DMS 273 (cell line): ENCODE data around the gene OR6Q1.
"Not testable (repeated sequence)": the region's sequence is repeated elsewhere in the genome, so short reads cannot be mapped to it uniquely, and the experiment has no call there.

Experiments
- DNase-seq: peaks from one replicate; lab custom pipeline; 2025; ENCODE audit not compliant: unreplicated experiment; lab: John Stamatoyannopoulos, UW

OR6Q1 gene, protein sequence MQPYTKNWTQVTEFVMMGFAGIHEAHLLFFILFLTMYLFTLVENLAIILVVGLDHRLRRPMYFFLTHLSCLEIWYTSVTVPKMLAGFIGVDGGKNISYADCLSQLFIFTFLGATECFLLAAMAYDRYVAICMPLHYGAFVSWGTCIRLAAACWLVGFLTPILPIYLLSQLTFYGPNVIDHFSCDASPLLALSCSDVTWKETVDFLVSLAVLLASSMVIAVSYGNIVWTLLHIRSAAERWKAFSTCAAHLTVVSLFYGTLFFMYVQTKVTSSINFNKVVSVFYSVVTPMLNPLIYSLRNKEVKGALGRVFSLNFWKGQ

DNA sequence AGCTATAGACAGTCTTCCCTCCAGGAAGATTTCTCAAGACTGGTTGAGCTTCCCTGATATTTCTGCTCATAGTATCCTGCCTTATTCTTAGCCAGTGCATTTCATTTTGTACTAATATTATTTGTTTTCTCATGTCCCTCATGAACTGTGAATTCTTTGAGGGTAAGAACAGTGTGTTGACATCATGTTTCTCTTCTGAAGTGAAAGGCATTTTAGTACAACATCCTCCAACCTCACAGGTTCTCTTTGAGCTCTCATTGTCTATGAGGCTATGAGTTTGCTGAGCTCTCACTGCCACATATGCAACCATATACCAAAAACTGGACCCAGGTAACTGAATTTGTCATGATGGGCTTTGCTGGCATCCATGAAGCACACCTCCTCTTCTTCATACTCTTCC lies at the start of gene OR6Q1:
Gene OR6Q1 (plus strand): TSS at position 301 of the 400 bp plus-strand sequence. CDS start 0 bp downstream, at position 301.
- DNase-seq: no peak

DNA sequence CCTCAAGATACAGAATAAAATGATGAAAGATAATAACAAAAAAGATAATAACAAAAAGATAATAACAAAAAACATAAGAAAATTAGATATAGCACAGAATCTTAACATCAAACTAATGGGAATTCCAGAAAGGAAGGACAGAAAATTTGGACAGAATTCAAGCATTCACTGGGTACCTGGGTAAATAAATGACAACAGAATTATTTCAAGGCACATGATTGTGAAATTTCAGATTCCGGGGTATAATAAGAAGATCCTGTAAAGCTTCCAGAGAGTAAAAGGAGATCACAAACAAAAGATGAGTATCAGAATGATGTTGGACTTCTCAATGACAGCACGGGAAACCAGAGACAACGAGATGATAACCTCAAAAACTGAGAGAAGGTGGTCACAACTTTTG lies 49.2 kb upstream of the OR6Q1 start:
- no peak for DNase-seq

DNA sequence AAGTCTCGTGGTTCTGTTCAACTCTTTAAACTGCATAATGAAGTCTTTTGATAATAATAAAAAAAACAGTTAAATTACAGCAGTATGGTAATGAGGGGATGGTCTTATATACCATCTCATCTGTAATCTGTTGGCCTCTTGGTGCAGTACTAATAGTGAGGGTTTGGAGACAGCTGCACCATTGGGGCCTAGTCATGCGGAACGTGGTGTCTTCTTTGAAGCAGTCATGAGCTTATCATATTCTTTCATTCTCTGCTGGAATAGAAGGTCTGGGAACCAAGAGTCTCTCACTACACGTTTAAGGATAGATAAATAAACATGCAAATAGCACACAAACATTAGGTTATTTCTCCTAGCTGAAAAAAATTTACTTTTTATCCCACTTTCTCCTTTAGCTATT lies 48.0 kb upstream of the OR6Q1 start:
- DNase-seq: no peak

DNA sequence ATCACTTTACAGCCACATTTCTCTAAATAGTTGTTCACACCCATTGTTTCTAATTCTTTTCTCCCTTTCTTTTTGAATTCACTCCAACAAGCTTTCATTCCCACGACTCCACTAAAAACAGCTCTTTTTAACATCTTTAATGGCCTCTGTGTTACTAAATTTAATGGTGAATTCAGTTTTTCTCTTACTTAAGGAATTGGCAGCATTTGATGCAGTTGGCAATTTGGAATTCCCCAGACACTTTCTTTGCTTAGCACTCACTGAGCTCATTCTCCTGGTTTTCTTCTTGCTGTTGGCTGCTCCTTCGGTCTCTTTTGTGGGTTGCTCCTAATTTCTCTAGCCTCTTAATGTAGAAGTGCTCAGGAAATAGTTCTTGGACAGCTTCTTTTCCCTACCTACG lies 47.6 kb upstream of the OR6Q1 start:
- DNase-seq: no peak

DNA sequence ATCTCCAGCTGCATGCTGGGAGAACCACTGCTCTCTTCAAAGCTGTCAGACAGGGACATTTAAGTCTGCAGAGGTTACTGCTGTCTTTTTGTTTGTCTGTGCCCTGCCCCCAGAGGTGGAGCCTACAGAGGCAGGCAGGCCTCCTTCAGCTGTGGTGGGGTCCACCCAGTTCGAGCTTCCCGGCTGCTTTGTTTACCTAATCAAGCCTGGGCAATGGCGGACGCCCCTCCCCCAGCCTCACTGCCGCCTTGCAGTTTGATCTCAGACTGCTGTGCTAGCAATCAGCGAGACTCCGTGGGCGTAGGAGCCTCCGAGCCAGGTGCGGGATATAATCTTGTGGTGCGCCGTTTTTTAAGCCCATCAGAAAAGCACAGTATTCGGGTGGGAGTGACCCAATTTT lies 31.2 kb upstream of the OR6Q1 start:
- not testable (repeated sequence) for DNase-seq

DNA sequence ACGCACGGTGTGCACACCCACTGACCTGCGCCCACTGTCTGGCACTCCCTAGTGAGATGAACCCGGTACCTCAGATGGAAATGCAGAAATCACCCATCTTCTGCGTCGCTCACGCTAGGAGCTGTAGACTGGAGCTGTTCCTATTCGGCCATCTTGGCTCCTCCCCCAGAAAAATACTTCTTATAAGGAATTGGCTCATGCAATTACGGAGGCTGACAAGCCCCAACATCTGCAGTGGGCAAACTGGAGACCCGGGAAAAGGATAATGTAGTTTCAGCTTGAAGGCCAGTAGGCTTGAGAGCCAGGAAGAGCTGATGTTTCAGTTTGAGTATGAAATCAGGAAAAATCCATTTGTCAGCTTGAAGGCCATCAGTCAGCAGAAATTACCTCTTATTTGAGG lies 30.7 kb upstream of the OR6Q1 start:
- not testable (repeated sequence) for DNase-seq

DNA sequence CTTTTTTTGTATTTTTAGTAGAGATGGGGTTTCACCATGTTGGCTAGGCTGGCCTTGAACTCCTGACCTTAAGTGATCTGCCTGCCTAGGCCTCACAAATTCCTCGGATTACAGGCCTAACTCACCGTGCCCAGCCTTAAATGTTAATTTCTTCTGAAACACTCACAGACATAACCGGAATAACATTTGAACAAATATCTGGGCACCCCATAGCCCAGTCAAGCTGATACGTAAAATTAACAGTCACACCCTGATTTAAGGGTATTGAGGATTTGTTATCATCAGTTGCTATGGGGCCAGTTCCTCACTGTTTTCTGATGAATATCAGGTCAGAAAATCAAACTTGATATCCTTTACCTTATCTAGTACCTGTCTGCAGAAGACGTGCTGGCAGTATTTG lies 30.1 kb upstream of the OR6Q1 start:
- no peak for DNase-seq

DNA sequence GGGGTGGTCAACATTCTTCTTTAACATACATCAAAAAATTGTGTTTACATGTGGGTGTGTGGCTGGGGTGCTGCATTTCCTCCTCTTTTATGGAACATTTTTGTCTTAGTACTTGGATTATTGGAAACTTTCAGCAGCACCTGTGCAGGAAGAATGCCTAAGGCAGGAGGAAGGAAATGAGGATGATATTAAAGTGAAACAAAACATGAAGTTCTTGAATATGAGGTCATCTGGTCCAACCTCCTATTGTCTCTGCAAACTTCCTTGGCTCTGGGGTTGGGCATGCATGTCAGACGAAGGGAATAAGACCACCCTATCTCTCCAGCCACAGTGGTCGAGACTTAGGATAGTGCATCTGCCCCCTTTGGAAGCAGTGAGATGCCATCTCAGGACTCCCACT lies 27.7 kb upstream of the OR6Q1 start:
- DNase-seq: no peak

DNA sequence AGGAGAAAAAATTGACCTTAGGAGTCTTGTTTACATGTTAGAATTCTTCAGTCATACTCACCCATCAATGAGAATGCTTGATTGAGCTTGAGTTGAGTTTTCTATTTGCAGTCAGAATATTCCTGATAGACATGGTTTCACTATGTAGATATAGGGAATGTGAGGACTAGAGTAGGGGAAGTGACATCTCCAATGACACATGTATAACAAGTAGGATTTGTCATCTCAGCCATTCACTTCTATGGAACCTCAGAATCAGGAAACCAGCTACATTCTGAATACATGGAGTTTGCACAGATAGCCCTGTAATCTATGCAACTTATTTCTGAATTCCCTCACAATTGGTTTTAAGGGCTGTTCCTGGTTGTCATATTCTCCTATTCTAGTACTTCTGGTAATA lies 27.2 kb upstream of the OR6Q1 start:
- DNase-seq: no peak

DNA sequence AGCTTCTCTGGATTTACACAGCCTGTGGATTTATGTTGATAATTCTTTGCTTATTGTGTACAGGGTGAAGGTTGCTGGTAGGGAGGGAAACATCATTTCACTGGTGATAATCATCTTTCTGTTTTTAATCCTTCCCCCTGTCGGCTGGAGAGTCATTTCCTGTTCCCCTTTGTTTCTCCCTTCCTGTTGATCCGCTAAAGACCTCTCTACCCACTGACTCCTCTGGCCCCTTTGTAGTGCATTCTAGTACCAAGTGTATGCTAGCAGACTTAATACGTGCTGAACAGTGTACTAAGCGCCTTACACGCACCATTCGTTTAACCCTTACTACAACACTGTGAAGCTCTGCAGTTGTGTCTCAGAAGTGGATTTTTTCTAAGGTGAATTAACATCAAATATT lies 26.1 kb upstream of the OR6Q1 start:
- no peak for DNase-seq

DNA sequence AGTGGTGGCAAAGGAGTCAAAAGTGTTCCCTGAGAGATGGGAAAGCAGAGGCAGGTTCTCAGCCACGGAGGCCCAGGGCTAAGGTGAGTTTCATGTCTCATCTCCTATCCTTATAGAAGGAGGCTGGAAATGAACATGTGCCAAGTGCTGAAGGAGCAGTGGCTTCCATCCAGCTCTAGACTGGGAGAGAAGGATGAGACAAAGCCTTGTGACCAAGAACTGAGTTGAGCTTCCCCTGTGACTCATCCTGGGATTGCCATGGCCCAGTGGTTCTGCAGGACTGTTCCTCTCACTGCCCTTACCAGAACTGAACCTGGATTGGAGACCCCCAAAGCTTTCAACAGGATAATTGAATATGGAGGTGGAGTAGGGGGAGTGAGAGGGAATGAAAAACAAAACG lies 23.8 kb upstream of the OR6Q1 start:
- DNase-seq: no peak

DNA sequence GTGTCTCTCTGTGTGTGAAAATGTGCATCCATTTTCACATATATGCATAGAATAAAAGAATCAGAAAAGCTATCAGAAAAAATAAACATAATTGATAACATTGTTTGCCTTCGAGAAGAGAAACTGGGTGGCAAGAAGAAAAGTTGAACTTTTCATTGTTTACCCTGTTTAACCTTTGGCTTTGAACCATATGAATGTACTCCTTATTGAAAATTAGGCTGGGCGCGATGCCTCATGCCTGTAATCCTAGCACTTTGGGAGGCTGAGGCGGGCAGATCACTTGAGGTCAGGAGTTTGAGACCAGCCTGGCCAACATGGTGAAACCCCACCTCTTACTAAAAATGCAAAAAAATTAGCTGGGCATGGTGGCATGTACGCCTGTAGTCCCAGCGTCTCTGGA lies 19.0 kb upstream of the OR6Q1 start:
- DNase-seq: no peak

DNA sequence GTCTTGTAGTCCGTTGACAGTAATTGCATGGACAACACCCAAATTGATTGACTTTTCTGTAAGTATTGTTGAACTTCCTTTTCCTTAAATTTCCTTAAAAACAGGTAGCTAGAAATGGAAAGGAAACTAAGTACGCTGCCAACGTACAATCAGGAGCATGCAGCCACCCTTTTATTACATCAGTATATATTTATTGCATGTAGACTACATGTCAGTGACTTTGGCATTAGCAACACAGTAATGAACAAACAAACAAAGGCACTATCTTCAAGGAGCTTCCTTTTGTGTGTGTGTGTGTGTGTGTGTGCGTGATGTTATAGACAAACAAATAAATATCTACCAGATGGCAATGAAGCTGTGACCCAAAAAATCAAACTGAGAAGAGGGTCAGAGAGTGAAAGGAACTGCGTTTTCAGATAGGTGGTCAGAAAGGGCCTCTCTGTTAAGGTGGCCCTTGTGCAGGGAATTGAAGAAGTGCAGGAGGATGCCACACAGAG lies 7.3 kb upstream of the OR6Q1 start, which contains the start of gene OR9Q1:
Gene OR9Q1 (plus strand): TSS at position 447 of the 497 bp plus-strand sequence. CDS start 155,564 bp downstream, outside the sequence.
- no peak for DNase-seq

DNA sequence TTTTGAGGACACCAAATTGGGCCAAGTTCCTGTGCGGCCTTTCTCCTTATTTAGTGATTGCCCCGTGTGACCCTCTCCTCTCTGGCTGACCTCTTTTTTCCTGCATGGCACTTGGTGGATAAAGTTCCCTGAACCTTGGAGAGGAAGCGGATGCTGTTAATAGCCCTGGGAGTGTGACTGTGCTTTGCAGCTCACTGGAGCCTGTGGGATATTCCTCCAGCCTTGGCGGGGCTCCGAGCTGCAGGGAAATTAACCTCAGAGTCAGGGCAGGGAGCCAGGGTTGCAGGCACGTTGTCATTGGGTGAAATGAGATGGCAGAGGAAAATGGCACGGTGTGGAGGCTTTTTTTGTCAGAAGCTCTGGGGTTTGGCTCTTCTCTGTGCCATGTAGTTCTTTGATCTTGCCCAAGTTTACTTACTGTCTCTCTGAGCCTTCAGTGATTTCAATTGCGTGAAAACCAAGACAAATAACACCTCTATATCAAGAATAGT lies 6.1 kb upstream of the OR6Q1 start:
- DNase-seq: peak; percentile 1

DNA sequence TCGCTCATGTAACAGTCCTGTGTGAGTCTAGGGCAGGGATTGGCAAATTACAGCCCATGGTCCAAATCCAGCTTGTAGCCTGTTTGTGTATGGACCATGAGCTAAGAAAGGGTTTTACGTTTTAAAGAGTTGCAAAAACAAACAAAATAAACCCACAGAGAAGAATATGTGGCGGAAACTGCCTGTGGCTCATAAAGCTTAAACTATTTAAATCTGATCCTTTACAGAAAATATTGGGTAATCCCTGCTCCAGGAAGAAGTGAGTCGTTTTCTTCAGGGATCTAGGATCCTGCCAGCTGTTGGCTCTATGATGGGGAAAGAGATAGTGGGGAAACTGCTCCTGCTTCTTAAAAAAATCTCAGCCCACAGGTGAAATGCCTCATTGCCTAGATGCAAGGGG lies 3.4 kb upstream of the OR6Q1 start:
- no peak for DNase-seq

DNA sequence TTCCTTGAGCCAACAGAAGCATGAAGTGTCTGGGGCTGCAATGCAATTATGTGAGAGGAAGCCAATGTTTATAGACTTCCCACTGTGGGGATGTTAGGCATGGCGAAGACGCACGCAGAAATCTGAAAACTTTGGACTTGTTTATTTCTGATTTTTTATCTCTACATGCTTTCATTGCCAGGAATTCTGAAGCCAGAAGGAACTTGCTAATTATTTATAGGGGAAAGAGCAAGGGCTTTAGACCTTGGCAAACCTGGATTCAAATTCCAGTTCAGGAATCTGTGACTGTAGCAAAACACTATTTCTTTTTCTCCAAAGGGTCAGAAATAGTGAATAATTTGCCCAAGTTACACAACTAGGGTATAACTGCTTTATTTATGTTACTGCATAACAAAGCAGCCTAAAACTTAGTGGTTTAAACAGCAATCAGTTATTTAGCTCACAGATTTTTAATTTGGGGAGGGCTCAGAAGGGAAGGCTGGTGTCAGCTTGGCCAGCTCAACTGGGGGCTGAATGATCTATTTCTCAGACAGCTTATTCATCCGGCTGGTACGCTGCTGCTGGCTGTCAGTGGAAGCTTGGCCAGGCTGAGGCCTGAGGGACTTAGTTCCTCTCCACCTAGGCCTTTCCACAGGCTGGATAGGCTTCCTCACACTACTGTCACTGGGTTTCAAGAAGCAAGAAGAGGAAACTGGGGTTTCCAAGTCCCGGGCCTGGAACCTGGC lies 1.9 kb upstream of the OR6Q1 start:
- no peak for DNase-seq

DNA sequence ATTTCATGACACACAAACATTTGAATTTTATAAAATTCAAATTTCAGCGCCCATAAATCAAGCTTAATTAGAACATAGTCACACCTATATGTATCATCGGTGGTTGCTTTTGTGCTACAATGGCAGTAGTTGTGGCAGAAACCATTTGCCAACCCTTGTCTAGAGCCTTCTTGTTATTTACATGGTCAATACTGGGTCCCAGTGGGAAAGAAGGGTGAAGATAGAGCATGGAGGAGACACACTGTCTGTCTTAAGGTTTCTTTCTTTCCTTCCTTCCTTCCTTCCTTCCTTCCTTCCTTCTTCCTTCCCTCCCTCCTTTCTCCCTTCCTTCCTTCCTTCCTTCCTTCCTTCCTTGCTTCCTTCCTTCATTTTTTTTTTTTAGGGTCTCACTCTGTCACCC lies 3.7 kb downstream of the OR6Q1 start:
- DNase-seq: no peak

DNA sequence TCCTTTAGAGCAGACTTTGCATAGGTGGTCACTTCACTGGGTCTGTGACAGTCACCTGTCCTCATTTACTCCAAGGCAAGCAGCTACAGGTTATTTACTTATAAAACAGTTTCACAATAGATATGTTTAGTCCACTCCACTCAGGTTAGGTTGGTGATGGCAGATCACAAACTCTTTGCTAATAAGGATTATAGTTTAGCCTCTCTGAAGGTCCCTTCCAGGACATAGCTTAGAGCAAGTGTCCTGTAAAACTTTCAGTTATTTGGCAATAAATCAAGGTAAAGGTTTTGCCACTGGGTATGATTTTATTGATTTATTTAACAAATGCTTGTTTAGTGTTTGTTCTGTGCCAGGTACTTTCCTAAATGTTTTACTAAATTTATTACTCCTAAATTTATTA lies 8.8 kb downstream of the OR6Q1 start:
- DNase-seq: no peak

DNA sequence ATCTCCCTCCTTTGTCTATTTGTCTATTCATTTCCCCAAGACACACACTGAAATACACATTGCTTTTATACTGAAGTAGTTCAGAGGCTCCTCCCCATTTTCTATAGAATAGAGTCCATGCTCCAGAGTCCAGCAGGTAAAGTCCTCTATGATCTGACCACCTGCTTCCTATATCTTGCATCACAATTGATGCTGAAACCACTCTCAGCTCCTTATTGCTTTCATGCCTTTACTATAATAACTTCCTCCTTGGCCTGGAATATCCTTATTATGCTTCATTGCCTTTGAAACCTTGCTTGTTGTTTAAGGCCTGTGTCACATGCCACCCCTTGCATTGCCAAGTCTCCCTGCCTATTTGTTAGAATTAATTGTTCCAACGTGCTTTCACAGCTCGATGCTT lies 12.6 kb downstream of the OR6Q1 start:
- DNase-seq: no peak

DNA sequence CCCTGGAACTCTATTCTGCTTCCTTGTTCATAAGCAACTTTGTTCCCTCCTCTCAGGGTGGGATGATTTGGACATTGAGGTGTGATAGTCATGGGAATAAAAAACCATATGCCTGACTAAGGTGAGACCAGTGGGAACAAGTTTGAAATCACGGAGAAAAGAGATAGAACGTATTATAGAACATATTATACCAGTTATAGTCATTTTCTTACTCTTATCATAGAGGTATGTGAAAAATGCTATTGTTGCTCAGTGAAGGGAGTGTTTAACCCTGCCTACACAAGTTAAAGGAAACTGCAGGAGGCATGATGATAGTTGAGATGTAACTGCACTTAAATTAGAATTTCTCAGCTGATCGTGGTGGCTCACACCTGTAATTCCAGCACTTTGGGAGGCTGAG lies 15.5 kb downstream of the OR6Q1 start:
- no peak for DNase-seq

DNA sequence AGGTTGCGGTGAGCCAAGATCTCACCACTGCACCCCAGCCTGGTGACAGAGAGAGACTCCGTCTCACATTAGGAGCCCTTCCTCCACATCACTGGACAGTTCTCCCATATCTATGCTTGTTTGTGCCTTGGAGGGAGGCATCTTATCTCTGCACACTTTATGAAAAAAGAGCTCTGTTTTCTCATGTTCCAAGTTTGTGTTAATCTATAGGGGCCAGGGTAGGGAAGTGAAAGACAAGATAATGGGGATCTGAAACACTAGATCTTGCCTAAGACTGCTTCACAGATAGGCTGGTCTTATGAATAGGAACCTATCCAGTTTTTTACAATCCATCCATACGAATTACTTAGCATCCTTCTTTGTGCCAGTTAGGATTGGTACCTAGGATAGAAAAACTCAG lies 17.1 kb downstream of the OR6Q1 start:
- no peak for DNase-seq

DNA sequence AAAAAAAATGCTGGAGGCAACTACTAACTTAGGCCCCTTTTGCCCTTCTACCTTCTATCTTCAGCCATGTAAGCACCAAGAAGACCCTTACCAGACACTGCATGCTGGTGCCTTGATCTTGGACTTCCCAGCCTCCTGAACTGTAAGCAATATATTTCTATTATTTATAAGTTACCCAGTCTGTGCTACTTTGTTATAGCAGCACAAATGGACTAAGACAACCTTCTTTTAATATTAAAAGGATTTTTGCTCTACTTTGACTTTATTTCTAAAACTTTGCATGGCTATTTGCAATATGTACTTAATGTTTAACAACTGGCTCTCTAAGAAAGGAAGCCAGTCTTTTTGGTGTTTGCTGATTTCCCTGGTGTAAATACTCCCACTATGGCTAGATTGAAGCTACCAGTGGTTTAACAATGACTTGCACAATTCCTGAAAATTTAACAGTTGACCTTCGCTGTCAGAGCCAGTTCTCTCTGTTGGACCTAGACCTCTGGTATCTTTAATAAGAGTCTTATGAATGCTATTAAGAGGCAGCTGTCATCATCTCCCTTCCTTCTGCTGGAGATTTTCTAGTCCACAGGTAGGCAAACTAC lies 25.2 kb downstream of the OR6Q1 start:
- no peak for DNase-seq
